Fibroblast of mammary gland (primary cell): ENCODE data around the gene FAIM2.

Experiments used
- DNase-seq: peaks from one replicate; pipeline ENCODE4 v3.0.0-alpha.2; 2010; ENCODE audit warnings: low read depth
- H3K4me3 ChIP-seq: 2 replicates; pipeline ENCODE4 v1.5.1; 2011; ENCODE audit warnings: low read depth, mild to moderate bottlenecking, low read length, moderate library complexity; ENCODE audit not compliant: control insufficient read depth
- CTCF ChIP-seq: conservative IDR thresholded peaks from 2 replicates; pipeline ENCODE4 v1.5.1; 2011; ENCODE audit warnings: low read depth, low read length, inconsistent platforms; ENCODE audit not compliant: control insufficient read depth, insufficient read depth

Gene FAIM2

GRCh38 chr12:49838973-49839633 is 64.6 kb downstream of the FAIM2 start:
- TF ChIP-seq CTCF, result peak; percentile 77
- H3K4me3 ChIP-seq, result no peak overlapping the region
- DNase-seq, result peak; percentile 54

GRCh38 chr12:49832836-49833421 is 70.8 kb downstream of the FAIM2 start:
- peak; percentile 73 for DNase-seq
- no peak for TF ChIP-seq CTCF

DNA sequence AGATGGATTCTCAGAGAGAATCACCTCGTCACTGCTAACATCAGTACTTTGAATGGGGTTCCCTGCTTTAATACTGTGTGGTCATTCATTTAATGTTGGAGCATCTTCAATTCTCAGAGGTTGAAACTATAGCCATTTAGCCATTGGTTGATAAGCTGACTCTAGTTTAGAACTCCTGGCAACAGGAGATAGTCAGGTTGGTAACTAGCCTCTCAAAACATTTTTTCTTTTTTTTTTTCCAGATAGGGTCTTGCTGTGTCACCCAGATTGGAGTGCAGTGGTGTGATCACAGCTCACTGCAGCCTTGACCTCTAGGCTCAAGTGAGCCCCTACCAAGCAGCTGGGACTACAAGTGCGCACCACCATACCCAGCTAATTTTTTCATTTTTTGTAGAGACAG is 72.0 kb downstream of the FAIM2 start:
- H3K4me3 ChIP-seq, result no peak overlapping the region
- TF ChIP-seq CTCF, result no peak
- no peak for DNase-seq

More at GRCh38 chr12:49832836-49833421, 70.8 kb downstream of the FAIM2 start:
- no peak overlapping the region for H3K4me3 ChIP-seq

- peak; percentile 95 for DNase-seq
- H3K4me3 ChIP-seq, result peak within 1 kb of the TSS; percentile 80
- no peak for TF ChIP-seq CTCF
Measured at GRCh38 chr12:49828133-49829091, 75.3 kb downstream of the FAIM2 start, which contains the start of gene NCKAP5L. Gene NCKAP5L, minus strand, starts transcription at chr12:49828413. Its CDS starts 24,369 bp downstream, at chr12:49804044.

GRCh38 chr12:49827401-49828099 is 76.2 kb downstream of the FAIM2 start:
- no peak for TF ChIP-seq CTCF
- peak overlapping the region; percentile 80 for H3K4me3 ChIP-seq
- DNase-seq, result peak; percentile 38

- no peak for DNase-seq
- TF ChIP-seq CTCF, result no peak
- peak overlapping the region; percentile 80 for H3K4me3 ChIP-seq
Measured at GRCh38 chr12:49827051-49827400, 76.7 kb downstream of the FAIM2 start.
